Left lobe of liver (tissue), 2 donors: ENCODE data around the gene DENND1C. TPM values are rescaled to one million over a fixed set of nuclear protein-coding genes. Genes with fewer than 3 reads are reported as not detected.
"Not testable (repeated sequence)": the region's sequence is repeated elsewhere in the genome, so short reads cannot be mapped to it uniquely, and the experiment has no call there.

ENCODE experiments used
- ATAC-seq: fragments of 200-7000 bp; cut with Tn5 transposase; one replicate; pipeline ENCODE4 v1.9.1; 2020; ENCODE audit warnings: mild to moderate bottlenecking, moderate library complexity
- DNase-seq: peaks from one replicate; pipeline ENCODE4 v3.0.0-alpha.2; 2020; ENCODE audit warnings: low spot score
- total RNA-seq: library from RNA; stranded (reverse); gene quantifications from one replicate; pipeline ENCODE4 v1.2.1, GENCODE V29; 2021
- donor health status: DM: no; HTN: no; CAD: no; lungs with moderate emphysema.
- donor health status: DM: no; HTN: yes; CAD: no.

DENND1C gene
- total RNA-seq, 1 donor from 2014 or later = 1.1 TPM

DNA sequence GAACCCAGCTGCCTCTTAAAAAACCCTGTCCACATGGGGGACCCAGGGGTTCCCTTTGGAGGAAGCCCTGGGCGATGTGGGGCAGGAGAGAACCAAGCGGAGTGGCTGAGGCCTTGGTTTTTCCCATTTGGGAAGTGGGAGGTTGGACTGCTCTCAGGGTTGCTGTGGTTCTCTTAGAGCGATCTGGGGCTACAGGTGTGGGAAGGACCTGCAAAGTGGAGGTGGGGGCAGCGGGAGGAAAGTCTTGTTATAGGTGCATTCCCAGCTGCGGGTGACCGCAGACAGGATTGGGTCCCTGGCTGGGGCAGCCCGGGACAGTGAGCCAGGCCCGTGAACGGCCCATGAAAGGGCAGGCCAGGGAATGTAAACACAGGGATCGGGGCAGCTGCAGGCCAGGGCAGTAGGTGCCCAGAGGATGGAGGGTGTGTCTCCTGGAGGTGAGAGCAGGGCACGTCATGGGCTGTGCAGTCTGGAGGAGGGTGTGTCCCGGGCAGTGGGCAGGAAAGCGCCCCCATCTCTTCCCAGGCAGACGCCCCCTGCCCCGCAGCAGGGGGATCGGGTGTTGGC is 22.8 kb downstream of the DENND1C start:
- ATAC-seq = peak; percentile 61
- peak; percentile 74 for DNase-seq

DNA sequence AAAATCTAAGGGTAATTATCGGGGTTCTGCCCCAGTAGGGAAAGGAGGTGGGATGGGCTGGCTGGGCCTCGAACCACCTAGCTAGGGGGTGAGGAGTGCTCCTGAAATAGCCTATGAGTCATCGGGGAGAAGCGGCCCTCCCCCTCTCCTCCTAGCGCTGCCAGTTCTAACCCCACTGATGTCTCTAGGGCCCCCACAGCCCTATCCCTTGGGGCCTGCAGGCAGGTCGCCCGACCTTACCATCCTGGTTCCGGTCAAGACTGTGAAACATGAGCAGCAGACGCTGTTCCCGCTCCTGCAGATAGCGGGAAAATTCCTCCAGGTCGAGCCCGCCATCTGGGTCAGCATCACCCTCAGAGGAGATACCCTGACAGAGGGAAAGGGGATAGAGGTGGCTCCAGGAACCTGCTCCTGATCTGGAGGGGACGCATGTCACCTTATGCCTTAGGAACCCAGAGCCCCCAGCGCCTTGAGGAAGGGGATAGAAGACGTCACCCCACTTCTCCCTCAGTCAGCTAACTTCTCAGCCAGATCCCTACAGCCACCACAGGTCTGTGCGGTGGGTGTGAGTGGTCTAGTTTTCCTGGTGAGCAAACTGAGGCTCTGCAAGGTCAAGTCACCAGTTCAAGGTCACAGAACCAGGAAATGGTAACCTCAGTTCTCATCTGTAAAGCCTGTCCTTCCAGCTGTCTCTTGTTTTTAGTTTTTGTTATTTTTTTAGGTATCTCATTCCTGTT is 23.5 kb downstream of the DENND1C start:
- ATAC-seq (no peak), DNase-seq (no peak)

DNA sequence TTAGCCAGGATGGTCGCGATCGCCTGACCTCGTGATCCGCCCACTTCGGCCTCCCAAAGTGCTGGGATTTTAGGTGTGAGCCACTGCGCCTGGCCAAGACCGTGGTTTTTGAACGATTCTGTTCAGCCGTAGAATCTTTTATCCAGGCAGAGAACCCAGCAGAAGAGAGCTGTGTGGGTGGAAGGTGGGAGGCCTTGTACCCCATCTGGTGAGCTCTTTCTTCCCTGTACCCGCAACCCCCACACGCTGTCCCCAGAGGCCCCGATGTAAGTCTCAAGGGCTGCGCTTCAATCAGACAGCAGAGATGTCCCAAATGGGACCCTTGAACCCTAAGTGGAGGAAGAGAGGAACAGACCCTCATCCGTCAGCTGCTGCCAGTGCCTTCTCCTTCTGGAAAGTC is 25.7 kb downstream of the DENND1C start:
- ATAC-seq (no peak), DNase-seq (no peak)

DNA sequence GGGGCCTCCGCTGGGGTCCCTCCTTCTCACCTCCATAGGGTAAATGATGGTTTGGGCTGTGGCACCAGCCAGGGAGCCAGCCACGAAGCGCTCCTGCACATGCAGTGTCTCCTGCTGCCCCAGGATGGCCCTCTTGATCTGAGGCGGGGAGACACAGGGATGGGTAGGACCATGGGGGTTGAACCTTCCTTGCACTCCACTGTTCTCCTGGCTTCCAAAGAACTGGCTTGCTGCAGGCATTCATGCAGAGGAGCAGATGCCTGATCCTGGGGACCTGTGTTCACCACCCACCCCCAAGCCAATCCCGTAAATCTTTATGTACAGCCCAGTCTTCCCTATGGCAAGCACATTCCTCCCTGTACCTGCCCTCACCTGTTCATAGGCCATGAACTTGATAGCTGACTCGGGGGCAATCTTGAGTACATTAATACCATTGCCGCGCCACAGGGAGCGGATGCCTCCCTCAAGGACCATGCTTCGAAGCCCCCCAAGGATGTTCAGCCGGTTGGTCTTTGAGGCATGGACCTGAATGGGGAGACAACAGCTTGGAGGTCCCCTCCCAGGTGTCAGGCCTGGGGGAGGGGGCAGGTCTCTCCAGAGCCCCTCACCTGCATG is 27.5 kb downstream of the DENND1C start:
- no peak for DNase-seq
- no peak for ATAC-seq

DNA sequence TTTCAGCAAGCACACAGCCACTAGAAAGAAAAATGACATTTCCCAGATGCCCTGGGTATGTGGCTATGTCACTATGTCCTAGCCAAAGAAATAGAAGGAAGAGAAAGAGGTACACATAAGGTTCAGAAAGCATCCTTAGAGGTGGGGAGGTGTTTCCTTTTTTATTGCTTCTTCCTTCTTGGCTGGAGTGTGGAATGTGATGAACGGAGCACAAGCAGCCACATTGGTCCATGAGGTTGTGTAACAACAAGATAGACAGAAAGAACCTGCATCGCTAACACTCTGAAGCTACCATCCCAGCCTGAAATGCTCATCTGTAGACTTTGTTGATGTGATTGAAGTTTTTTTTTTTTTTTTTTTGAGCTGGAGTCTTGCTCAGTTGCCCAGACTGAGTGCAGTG is 28.7 kb downstream of the DENND1C start:
- DNase-seq (no peak), ATAC-seq (no peak)

DNA sequence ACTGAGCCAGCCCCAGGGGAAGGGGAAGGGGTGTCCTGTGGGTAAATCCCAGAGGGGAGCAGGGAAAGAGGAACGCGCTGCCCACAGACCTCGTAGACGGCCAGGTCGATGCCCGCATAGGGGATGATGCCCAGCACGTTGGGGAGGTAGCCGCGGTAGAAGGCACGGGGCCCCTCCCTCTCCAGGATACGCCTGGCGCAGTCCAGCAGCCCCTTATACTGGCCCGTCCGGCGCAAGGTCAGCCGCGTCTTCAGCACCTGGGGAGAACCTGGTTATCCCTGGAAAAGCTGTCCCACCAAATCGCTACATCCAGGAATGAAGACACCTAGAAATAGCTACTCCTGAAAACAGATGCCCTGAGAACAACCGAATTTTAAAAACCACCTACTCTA is 29.4 kb downstream of the DENND1C start:
- DNase-seq = no peak
- no peak for ATAC-seq

DNA sequence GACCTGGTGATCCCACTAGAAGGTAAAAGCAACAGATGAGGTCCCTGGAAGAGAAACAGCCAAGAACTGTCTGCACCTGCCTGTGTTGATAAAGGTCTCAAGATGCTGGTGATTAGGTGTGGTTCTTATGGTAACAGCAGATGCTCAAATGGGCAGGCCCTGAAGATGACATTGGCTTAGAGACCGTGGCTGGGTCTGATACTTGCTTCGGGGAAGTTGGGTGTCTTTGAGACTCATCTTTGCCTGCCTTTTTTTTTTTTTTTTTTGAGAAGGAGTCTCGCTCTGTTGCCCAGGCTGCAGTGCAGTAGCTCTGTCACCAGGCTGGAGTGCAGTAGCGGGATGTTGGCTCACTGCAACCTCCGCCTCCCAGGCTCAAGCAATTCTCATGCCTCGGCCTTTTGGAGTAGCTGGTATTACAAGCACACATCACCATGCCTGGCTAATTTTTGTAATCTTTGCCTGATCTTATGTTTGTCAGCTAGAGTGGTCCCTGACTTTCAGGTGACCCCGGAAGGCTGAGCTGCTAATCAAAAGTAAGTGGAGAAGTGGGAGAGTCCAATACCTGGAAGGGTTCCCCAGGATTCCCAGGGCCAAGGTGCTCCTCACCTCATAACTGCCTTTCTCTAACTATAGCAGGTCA is 29.9 kb downstream of the DENND1C start:
- DNase-seq = no peak

DNA sequence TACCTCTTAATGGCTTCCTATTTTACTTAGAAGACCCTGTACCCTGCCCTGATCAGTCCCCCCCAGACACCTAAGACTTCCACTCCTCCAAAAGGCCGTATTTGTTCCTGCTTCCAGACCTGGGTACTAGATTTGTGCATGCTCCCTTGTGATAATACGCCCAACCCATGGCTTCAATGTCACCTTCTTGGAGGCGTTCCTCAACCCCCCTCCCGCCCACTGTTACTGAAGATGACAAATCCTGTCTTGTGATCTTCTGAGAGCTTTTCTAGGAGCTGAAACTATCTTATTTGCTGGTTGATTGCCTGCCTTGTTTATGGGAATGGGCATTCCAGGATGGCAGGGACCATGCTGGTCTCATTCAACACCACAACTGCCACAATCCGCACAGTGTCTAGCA is 31.4 kb downstream of the DENND1C start:
- DNase-seq (no peak), ATAC-seq (no peak)

More for the DNA sequence above, 29.9 kb downstream of the DENND1C start:
- no peak for ATAC-seq

DNA sequence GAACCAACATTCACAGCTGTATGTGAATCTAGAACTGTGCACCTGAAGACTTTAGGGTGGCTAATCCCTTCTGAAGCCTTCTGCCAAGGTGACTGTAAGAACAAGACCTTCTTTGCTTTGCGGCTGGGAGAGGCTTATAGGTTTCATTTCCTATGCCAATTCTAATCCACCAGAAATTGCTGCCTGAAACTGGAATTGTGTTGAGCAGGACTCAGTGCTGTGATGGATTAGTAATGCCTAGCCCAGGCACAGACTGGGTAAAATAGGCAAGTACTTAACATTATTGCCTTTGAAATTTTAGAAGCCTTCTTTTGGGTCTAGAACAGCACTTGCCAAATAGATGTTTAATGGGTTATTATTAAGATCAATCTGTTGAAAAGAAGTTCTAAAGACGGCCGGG is 33.5 kb downstream of the DENND1C start:
- DNase-seq (no peak), ATAC-seq (no peak)

DNA sequence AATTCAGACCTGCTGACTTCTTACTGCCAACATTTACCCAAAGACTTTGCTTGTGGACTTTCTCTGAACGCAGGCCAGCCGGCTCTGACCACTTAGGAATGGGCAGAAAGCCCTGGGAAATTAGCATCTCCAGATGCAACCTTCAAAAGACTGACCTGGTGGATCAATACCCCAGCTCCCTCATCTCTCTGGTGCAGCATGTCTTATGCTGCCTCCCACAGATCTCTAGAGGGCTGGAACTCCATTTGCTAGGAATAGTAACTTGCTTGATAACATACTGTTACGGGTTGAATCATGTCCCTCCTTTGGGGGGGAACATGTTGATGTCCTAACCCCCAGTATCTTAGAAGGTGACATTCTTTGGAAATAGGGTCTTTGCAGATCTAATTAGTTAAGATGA is 35.1 kb downstream of the DENND1C start:
- ATAC-seq = no peak
- DNase-seq = no peak

DNA sequence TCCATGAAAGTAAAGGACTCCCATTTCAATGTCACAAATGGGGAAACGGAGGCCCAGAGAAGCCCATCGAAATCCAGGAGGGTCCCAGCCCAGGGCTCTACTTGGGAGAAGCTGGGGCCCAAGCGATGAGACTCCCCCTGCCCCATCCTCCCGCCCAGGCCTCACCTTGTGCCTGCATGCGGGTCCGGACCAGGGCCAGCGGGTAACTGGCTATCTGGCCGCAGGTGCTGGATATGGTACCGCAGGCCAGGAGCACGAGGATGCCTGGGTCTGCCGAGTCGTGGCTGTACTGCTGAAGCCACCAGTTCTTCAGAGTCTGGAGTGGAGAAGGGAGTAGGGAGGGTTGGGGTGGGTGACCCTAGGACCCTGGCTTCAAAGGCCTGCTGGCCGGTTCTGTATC is 37.6 kb downstream of the DENND1C start:
- DNase-seq (no peak), ATAC-seq (no peak)

DNA sequence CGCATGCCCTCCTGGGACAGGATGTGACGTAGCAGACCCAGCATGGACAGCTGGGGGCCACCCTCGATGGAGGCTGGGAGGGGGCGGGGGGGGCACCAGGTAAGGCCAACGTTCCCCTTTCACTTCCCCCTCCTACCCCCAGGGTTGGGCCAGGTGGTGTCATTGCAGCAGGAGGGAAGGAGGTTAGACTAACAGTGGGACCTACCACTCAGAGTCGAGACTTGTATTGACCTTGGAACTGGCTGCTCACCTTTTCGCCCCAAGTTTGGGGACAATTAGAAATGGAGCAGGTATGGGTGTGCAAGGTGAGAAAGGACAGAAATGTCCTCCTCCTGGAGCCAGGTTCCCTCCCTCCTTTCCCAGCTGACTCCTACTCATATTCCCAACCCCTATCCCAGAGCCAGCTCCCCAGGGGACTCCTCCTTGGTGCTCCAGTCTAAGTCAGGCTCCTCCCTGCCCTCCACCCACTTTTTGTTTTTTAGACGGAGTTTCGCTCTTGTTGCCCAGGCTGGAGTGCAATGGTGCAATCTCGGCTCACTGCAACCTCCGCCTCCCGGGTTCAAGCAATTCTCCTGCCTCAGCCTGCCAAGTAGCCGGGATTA is 39.4 kb downstream of the DENND1C start:
- no peak for ATAC-seq
- DNase-seq = no peak

DNA sequence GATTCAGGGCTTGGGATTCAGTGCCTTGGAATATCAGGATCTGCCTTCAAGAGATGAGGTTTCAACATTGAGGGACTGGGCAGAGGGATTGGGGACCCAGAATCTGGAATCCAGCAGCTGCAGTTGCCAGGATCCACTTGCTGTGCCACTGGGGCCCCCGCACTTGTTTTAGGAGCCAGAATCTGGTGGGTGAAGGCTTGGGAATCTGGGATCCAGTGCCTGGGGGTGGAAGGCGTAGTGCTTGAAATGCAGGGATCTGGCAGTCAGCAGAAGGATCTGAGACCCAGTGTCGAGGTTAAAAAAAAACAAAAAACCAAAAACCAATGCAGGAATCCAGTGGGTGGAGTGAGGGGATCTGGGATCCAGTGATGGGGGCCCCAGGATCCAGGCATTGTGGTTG is 40.7 kb downstream of the DENND1C start:
- DNase-seq (no peak), ATAC-seq (no peak)

DNA sequence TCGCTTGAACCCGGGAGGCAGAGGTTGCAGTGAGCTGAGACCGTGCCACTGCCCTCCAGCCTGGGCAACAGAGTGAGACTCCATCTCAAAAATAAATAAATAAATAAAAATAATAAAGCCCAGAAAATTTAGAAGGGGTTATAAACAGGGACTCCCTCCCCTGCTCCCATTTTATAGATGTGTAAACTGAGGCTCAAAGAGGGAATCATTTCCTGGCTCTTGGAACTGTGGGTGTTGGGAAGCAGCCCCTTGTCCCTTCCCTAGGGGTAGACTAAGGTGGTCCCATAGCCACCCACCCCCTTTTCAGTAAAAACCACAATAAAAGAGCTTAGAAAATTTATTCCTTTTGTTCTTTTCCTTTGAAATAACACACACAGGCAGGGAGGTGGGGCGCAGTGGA is 41.8 kb downstream of the DENND1C start:
- no peak for DNase-seq
- no peak for ATAC-seq

DNA sequence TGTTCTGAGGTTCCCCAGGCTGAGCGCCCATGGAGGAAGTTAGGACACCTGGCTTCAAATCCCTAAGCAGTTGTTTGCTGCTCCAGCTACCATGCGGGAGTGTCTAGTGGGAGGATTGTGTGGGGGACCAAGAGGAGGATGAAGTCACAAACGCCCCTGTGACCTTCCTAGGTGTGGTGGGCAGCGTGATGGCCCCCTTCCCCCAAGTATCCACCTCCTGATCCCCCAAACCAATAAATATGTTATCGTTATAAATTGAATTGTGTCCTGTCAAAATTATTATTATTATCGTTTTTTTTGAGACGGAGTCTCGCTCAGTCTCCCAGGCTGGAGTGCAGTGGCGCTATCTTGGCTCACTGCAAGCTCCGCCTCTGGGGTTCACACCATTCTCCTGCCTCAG is 47.9 kb downstream of the DENND1C start, which contains the start of gene SLC25A41:
Gene SLC25A41, minus strand, starts transcription at position 101 of the 400 bp plus-strand sequence. Its CDS starts 70 bp downstream, at position 31.
- ATAC-seq = no peak
- DNase-seq = no peak

DNA sequence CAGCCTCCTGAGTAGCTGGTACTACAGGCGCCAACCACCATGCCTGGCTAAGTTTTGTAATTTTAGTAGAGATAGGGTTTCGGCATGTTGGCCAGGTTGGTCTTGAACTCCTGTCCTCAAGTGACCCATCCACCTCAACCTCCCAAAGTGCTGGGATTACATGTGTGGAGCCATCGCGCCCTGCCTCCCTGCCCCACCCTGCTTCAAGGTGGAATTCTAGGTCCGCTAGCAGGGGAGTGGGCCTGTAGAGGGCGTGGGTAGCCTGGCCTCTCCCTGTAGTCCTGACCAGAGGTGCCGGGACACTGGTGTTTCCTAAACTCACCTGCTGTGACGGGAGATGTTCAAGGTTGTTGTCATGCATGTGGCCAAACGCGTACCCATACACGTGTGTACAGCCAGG is 48.4 kb downstream of the DENND1C start:
- DNase-seq (no peak), ATAC-seq (no peak)

DNA sequence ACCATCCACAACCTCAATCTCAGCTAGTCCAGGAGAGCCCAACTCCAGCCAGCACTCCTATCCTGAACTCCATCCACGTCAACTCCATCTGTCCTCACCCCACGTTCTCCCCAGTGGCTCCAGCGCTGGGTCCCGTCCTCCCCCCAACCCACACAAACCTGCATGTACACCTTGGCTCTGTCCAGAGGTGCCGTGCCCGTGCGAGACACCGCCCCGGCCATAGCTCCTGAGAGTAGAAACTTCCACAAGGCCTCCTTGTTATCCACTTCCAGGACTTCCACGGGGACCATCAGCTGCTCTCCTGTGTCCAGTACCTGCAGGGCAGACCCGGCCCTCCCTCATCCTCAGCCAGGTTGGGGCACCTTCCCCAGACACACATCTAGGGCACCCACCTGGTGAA is 49.7 kb downstream of the DENND1C start:
- DNase-seq = no peak
- ATAC-seq = no peak

DNA sequence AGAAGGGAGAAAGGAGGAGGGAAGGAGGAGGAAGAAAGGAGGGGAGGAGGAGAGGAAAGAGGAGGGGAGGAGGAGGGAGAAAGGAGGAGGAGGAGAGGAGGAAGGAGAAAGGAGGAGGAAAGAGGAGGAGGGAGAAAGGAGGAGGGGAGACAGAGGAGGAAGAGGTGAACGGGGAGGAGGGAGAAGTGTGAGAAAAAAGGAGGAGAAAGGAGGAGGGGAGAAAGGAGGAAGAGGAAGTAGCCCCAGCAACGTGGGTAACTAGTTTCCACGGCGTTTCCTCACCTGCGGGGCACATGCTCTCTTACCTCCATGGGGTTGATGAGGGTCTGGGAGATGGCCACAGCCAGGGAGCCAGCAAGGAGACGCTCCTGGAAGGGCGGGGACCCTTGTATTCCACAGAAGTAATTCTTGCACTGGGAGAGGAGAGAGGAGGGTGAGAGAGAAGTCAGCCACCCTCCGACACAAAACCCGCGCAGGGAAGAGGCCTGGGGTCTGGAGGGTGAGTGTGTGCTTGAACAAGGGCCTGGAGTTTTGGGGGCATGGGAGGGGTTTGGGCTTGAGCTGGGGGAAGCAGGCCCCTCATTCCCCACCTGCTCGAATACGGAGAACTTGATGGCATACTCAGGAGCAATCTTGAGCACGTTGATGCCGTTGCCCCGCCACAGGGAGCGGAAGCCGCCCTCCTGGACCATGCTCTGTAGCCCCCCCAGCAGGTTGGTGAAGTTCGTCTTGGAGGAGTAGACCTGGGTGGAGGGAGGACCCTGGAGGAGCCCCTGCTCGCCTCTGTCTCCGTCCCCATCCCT is 52.0 kb downstream of the DENND1C start:
- ATAC-seq = no peak
- DNase-seq = no peak

DNA sequence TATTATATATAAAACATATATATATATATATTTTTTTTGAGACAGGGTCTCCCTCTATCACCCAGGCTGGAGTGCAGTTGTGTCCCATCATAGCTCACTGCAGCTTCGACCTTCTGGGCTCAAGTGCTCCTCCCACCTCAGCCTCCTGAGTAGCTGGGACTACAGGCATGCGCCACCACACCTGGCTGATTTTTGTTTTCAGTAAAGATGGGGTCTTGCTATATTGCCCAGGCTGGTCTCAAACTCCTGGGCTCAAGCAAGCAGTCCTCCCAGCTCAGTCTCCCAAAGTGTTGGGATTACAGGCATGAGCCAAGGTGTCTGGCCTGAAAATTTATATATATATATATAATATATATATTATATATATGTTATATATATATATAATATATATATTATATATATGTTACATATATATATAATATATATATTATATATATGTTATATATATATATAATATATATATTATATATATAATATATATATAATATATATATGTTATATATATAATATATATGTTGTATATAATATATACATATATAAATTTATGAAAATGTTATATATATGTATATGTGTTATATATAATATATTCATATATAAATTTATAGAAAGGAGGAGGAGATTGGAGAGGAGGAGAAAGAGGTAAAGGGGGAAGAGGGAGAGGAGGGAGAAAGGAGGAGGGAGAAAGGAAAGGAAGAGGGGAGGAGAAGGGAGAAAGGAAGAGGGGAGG is 52.7 kb downstream of the DENND1C start:
- DNase-seq, ATAC-seq: not testable (repeated sequence)

DNA sequence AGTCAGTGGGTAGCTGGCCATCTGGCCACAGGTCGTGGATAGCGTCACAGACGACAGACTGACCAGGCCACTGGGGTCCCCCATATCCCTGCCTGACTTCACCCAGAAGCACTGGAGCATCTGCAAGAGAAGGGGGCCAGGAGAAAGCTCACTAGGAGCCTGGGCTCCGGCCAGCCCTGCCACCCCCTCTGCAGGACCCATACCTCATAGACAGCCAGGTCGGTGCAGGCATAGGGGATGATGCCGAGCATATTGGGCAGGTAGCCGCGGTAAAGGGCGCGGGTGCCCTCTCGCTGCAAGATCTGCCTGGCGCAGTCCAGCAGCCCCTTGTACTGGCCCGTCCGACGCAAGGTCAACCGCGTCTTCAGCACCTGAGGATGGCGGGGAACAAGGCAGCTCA is 54.5 kb downstream of the DENND1C start:
- ATAC-seq (no peak), DNase-seq (no peak)
